ENCODE data around the gene FNDC1.
"Not testable (repeated sequence)": the region's sequence is repeated elsewhere in the genome, so short reads cannot be mapped to it uniquely, and the experiment has no call there.

FNDC1 gene

DNA sequence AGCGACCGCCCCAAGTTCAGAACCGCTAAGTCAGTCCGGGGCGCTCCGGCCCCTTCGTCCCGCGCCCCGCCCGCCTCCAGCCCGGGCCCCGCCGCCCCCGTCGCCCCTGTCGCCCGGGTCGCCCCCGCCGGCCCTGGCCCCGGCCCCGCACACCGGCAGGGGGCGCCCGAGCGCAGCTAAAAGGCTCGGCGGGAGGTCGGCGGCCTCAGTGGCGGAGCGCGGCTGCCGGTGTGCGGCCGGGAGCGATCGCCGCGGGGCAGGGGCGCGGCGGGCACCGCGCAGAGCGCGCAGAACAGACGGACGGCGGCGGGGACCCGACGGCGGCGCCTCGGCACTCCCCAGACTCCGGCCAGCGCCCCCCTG is at the start of gene FNDC1:
Gene FNDC1 (plus strand): TSS at position 208 of the 363 bp plus-strand sequence. CDS start 197 bp downstream, outside the sequence.
- no peak for DNase-seq (ENCODE audit: low read depth)
- H3K4me3 ChIP-seq (ENCODE audit: low read length): peak within 1 kb of the TSS; percentile 14
- TF ChIP-seq, protein P1, sequence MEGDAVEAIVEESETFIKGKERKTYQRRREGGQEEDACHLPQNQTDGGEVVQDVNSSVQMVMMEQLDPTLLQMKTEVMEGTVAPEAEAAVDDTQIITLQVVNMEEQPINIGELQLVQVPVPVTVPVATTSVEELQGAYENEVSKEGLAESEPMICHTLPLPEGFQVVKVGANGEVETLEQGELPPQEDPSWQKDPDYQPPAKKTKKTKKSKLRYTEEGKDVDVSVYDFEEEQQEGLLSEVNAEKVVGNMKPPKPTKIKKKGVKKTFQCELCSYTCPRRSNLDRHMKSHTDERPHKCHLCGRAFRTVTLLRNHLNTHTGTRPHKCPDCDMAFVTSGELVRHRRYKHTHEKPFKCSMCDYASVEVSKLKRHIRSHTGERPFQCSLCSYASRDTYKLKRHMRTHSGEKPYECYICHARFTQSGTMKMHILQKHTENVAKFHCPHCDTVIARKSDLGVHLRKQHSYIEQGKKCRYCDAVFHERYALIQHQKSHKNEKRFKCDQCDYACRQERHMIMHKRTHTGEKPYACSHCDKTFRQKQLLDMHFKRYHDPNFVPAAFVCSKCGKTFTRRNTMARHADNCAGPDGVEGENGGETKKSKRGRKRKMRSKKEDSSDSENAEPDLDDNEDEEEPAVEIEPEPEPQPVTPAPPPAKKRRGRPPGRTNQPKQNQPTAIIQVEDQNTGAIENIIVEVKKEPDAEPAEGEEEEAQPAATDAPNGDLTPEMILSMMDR (IDR thresholded peaks at IDR 0.05; ENCODE audit: insufficient read depth, low read depth, low read length, missing control alignments): no peak

DNA sequence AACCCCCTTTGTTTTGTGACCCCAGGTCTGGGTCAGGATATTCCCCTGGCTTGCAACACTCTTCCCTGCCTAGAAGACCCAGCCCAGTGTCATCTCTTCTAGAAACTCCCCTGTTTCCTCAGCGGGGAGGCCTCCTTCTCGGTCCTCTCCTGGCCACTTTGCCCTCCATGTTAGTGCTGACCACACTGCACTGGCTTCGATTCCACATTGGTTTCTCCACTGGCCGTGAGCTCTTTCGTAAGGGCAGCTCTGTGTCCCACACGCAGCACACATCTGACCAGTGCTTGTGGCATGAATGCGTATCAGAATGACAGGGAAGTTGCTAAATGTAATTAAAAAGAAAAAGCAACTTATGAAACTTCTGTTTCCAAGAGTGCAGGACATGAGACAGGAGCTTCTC is 49.4 kb upstream of the FNDC1 start:
- DNase-seq (ENCODE audit: low read depth): no peak
- TF ChIP-seq, protein P1 (IDR thresholded peaks at IDR 0.05; ENCODE audit: insufficient read depth, low read depth, low read length, missing control alignments): no peak
- H3K4me3 ChIP-seq (ENCODE audit: low read length): no peak overlapping the region

DNA sequence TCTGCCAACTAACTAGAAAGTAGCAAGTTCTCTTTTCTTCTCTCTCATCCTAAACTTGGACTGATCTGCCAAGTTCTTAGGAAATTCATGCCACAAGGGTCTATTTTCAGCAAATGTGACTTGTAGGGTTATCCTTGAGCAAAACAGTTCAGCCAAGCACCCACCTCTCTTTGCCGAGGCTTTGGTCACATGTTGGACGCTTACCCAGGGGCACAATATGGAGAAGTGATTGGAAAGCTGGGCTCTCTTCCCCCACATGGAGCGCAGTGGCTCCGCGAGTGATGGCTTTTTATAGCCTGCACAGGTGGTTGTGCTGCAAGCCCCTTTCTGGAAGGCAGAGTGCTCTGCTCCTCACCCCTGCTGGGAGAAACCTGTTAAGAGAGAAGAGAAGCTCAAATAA is 47.7 kb upstream of the FNDC1 start:
- no peak for DNase-seq (ENCODE audit: low read depth)

DNA sequence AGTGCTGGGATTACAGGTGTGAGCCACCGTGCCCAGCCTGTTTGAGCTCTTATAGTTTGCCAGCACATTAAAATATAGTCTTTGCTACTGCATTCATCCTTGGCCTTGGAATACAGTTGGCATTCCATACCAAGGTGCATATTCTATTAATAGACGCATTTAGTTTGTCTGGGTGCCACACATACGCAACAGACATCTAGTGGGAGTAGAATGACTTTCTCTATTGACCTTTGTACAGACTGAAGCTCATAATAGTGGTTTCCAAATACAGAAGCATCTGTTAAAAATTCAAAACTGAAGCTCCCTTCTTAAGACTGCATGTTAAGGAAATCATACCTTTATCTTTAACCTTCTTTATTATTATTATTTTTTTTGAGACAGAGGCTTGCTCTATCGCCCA is 46.7 kb upstream of the FNDC1 start:
- H3K4me3 ChIP-seq (ENCODE audit: low read length): no peak overlapping the region
- DNase-seq (ENCODE audit: low read depth): no peak
- TF ChIP-seq, protein P1 (IDR thresholded peaks at IDR 0.05; ENCODE audit: insufficient read depth, low read depth, low read length, missing control alignments): no peak

More for the DNA sequence above, 47.7 kb upstream of the FNDC1 start:
- TF ChIP-seq, protein P1 (IDR thresholded peaks at IDR 0.05; ENCODE audit: insufficient read depth, low read depth, low read length, missing control alignments): no peak
- no peak overlapping the region for H3K4me3 ChIP-seq (ENCODE audit: low read length)

DNA sequence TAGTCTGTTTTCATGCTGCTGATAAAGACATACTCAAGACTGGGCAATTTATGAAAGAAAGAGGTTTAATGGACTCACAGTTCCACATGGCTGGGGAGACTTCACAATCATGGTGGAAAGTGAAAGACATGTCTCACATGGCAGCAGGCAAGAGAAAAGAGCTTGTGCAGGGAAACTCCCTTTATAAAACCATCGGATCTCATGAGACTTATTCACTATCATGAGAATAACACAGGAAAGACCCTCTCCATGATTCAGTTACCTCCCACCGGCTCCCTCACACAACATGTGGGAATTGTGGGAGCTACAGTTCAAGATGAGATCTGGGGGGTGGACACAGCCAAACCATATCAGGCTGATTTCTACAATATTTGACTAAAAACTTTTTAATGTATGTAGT is 45.4 kb upstream of the FNDC1 start:
- DNase-seq (ENCODE audit: low read depth): not testable (repeated sequence)

DNA sequence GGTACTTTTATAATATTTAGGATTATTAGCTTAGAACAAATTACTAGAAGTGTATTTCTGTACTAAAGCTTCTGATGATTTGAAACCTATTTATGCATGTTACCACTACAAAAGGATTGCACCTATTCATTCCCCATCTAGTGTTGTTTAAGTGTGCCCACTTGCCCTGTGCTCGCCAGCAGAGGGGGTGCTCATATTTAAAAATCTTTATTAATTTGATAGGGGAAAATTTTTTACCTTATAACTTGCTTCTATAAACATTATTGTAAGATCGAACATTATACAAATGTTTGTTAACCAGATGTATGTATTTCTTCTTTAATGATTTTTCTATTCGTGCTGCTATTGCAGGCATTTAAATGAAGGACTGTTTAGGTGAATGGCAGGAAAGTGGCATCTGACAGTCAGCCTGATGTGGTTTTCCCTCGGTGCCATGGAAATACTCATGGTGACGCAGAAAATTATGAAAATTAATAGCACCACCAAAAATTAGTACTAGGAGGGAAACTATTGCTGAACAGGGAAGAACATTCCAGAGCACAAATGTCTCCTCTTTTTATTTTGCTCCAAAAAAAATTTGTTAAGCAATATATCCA is 44.1 kb upstream of the FNDC1 start:
- H3K4me3 ChIP-seq (ENCODE audit: low read length): no peak overlapping the region
- no peak for DNase-seq (ENCODE audit: low read depth)
- TF ChIP-seq, protein P1 (IDR thresholded peaks at IDR 0.05; ENCODE audit: insufficient read depth, low read depth, low read length, missing control alignments): peak; percentile 14

More for the DNA sequence above, 45.4 kb upstream of the FNDC1 start:
- H3K4me3 ChIP-seq (ENCODE audit: low read length): not testable (repeated sequence)

DNA sequence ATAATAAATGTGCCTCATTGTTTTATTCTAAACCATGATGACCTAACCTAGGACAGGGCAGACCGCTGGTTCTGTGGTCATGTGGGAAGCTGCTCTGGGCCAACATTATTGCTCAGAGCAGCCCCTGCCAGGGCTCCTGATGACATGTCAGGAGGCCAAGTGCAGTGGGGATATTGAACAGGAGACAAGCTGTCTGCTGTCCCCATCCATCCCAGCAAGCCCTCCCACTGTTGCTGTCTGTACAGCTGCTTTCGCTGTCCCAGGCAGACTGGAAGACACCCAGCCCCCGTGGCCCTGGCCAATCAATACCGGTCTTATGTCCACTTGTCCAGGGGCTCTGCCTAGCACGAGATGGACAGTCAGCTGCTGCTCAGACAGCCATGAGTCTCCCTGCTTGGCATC is 43.2 kb upstream of the FNDC1 start:
- DNase-seq (ENCODE audit: low read depth): no peak
- TF ChIP-seq, protein P1 (IDR thresholded peaks at IDR 0.05; ENCODE audit: insufficient read depth, low read depth, low read length, missing control alignments): no peak
- no peak overlapping the region for H3K4me3 ChIP-seq (ENCODE audit: low read length)
